ENCODE measurements around the gene GALNT17.

Gene GALNT17

GRCh38 chr7:71286924-71287323 is 155.0 kb downstream of the GALNT17 start:
- DNase-seq = no peak

GRCh38 chr7:71290452-71290851 is 158.5 kb downstream of the GALNT17 start:
- DNase-seq = no peak

GRCh38 chr7:71298378-71298777 is 166.4 kb downstream of the GALNT17 start:
- DNase-seq = no peak

GRCh38 chr7:71300086-71300485 is 168.1 kb downstream of the GALNT17 start:
- no peak for DNase-seq

- no peak for DNase-seq
Observed at GRCh38 chr7:71300603-71301002, 168.7 kb downstream of the GALNT17 start.

- no peak for DNase-seq
Observed at GRCh38 chr7:71301167-71301566, 169.2 kb downstream of the GALNT17 start.

GRCh38 chr7:71303566-71303965 is 171.6 kb downstream of the GALNT17 start:
- no peak for DNase-seq

GRCh38 chr7:71308096-71308495 is 176.2 kb downstream of the GALNT17 start:
- DNase-seq = no peak

- no peak for DNase-seq
Observed at GRCh38 chr7:71311576-71311975, 179.6 kb downstream of the GALNT17 start.

- no peak for DNase-seq
Observed at GRCh38 chr7:71312755-71313490, 181.0 kb downstream of the GALNT17 start.

GRCh38 chr7:71313553-71313952 is 181.6 kb downstream of the GALNT17 start:
- DNase-seq = no peak

- no peak for DNase-seq
Observed at GRCh38 chr7:71320916-71321315, 189.0 kb downstream of the GALNT17 start.

GRCh38 chr7:71322201-71322600 is 190.3 kb downstream of the GALNT17 start:
- DNase-seq = no peak

- no peak for DNase-seq
Observed at GRCh38 chr7:71323726-71324125, 191.8 kb downstream of the GALNT17 start.

- no peak for DNase-seq
Observed at GRCh38 chr7:71325151-71325550, 193.2 kb downstream of the GALNT17 start.

GRCh38 chr7:71326595-71326994 is 194.7 kb downstream of the GALNT17 start:
- DNase-seq = no peak

- DNase-seq = no peak
Observed at GRCh38 chr7:71327946-71328345, 196.0 kb downstream of the GALNT17 start.

- DNase-seq = no peak
Observed at GRCh38 chr7:71329030-71329660, 197.2 kb downstream of the GALNT17 start.

GRCh38 chr7:71332207-71332606 is 200.3 kb downstream of the GALNT17 start:
- DNase-seq = no peak

GRCh38 chr7:71334541-71334940 is 202.6 kb downstream of the GALNT17 start:
- no peak for DNase-seq

GRCh38 chr7:71338866-71339265 is 206.9 kb downstream of the GALNT17 start:
- no peak for DNase-seq

- DNase-seq = no peak
Observed at GRCh38 chr7:71339924-71340323, 208.0 kb downstream of the GALNT17 start.

GRCh38 chr7:71342202-71342601 is 210.3 kb downstream of the GALNT17 start:
- no peak for DNase-seq

- no peak for DNase-seq
Observed at GRCh38 chr7:71343039-71343438, 211.1 kb downstream of the GALNT17 start.

- DNase-seq = no peak
Observed at GRCh38 chr7:71343892-71344291, 211.9 kb downstream of the GALNT17 start.

All from NCI-H1436 (cell line).